NCI-H524 treated with DMSO at 0.1 percent for 48 hours (cell line): ENCODE measurements around the gene COQ6.
"Not testable (repeated sequence)": the region's sequence is repeated elsewhere in the genome, so short reads cannot be mapped to it uniquely, and the experiment has no call there.

Source experiments
- DNase-seq: peaks from one replicate; lab custom pipeline; 2025; lab: John Stamatoyannopoulos, UW

COQ6 gene

DNA sequence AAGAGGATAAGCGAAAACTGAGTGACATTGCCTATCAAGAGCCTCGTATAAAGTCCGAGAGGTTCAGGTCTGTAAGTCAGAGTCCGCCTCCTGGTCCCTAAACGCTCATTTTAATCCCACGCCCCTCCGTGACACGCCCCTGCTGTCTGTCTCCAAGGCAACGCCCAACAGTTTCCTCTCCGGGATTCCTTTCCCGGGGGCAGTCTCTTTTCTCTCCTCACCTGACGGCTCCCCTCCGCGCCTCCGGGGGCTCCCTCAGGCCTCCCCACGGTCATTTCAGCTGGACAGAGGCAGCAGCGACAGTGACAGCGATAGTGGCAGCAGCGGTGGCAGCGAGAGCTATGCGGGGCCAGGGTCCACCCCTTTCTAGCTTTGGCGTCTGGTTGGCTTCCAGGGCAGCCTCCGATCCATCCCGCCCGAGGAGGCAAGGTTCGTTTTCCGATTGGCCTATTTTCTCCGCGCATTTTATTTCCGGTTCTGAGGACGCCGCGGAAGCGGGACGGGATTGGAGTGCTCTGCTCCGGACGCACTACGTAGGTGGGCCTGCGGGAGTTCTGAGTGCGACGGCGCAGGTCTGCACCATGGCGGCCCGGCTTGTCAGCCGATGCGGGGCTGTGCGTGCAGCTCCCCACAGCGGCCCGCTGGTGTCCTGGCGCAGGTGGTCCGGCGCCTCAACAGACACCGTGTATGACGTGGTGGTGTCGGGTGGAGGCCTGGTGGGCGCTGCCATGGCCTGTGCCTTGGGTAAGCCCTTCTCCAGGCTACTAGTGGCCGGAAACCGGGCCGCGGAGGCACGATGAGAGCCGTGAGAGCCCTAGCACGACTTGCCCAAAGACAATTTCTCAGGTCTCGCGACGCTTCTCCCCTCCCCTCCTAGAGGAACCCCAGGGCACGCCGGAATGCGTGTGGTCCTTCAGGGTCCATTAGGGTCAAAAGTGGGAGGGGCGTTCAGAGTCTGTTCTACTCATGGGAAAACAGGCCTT lies at the start of gene COQ6, which contains the start of gene FAM161B:
Gene COQ6 (plus strand): TSS at position 551 of the 983 bp plus-strand sequence. CDS start 31 bp downstream, at position 582.
Gene FAM161B (minus strand): TSS at position 343 of the 983 bp plus-strand sequence. CDS start 68 bp downstream, at position 275.
- DNase-seq = peak; percentile 98

DNA sequence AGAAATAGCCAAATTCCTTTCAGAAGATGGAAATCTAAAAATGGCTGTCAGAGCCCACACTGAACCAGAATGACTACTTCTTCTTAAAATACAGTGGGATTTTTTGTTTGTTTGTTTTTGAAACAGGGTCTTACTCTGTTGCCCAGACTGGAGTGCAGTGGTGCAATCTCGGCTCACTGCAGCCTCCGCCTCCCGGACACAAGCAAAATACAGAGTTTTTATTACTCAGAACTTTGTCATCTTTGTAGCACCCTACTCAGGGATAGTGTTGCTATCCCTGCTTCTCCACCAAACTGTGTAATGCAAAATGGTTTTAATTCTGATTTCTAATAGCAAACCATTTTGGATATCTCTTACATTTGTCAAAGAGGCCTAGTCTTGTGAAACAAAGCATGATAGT lies 47.1 kb upstream of the COQ6 start:
- no peak for DNase-seq

- no peak for DNase-seq
Measured at GRCh38 chr14:73909681-73910080, 40.4 kb upstream of the COQ6 start.

DNA sequence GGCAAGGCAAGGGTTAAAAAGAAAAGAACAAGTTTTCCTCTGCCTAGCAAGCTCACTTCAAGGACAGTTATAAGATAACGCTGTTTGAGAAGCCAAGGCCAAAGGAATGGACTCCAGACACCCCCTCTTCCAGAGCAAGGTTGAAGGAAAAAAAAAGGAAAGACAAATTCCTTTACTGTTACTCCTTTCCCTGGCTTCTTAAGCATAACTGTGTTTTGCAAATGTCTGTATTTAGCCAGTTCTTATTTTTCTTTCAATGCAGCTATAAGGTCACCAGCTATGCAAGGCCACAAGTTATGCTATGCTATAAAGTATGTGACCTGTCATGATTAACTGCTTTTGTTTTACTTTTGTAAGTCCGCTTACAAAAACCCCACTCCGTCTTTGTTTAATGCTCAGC lies 36.8 kb upstream of the COQ6 start:
- no peak for DNase-seq

DNA sequence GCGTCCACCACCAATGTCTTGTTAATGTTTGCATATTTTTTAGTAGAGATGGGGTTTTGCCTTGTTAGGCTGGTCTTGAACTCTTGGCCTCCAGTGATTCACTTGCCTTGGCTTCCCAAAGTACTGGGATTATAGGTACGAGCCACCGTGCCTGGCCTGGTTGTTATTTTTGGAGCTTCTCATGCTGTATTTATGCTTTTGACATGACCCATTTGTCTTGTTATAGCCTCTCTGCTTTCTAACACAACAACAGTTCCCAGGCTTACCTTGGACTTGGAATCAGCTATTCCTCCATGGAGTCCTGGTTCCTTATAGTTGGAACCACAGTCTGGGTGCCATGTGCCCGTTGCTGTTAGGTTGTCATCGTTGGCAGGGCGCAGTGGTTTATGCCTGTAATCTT lies 33.8 kb upstream of the COQ6 start:
- DNase-seq = no peak

DNA sequence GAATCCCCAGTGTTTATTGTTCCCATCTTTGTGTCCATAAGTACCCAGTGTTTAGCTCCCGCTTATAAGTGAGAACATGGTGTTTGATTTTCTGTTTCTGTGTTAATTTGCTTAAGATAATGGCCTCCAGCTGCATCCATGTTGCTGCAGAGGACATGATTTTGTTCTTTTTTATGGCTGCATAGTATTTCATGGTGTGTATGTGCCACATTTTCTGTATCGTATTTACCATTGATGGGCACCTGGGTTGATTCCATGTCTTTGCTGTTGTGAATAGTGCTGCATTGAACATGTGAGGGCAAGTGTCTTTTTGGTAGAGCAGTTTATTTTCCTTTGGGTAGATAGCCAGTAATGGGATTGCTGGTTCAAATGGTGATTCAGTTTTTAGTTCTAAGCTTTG lies 30.6 kb upstream of the COQ6 start:
- not testable (repeated sequence) for DNase-seq

DNA sequence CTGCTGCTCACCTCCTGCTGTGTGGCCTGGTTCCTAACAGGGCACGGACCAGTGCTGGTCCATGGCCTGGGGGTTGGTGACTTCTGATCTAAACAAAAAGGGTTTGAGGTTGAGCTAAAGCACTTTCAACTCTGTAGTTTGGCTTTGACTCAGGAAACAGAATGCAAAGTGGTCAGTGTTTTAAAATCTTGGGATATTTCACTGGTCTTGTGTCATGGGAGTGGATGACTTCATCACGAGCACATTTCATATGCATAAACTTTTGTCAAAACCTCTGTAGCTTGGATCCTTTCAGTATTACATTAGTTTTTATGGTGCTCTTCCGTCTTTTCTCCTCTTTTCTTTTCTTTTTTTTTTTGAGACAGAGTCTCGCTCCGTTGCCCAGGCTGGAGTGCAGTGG lies 25.8 kb upstream of the COQ6 start:
- DNase-seq = no peak

DNA sequence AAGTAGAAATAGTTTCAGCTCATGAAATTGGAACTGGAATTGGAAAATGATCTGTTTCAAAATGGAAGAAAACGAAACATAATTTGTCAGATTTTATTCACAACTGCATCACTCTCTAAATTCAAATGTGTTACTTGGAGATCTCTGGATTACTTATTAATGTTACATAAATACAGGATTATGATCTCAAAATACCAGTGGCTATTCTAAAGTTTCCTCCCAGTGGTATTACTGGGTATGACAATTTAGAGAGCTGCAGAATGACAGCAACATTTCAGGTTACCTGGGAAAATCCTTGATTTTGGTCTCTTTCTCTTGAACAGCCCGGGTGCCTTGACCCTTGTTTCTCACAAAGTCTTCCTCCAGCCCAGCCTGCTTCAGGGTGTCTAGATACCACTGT lies 14.4 kb upstream of the COQ6 start:
- peak; percentile 12 for DNase-seq

GRCh38 chr14:73936548-73936947 lies 13.6 kb upstream of the COQ6 start:
- DNase-seq = no peak

DNA sequence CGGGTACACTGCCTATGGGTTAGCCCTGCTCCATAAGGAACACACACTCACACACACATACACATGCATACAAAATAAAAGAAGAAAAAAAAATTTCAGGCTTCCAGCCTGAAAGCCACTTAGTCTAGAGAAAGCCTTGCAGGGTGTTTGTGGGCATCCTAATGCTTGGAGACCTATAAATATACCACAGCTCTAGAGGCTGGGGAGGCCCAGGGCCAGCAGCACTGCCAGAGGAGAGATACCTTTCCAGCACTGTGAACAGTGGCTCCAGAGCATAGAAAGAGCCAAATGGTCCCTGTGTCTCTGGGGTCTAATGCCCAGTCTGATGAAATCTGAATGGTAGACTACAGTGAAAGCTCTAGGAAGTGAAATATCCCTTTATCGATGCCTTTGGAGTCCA lies 13.1 kb upstream of the COQ6 start:
- DNase-seq = no peak

DNA sequence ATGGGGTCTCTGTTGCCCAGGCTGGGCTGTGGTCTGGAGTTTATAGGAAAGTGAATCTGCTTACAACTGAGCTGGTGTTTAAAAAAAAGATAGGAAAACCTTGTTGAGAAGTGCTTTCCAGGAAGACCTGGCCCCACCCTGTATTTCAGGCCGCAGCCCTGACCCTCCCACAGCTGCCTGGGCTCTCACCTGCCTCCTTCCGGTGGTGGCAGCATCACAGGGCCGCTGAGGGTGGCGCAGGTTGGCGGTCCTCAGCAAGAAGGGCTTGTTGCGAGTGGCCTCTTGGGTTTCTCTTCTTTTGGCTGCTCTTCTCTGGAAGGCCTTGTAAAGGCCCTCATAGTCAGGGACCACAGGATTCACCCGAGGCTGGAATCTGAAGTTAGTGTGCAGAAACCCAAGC lies 7.9 kb upstream of the COQ6 start:
- no peak for DNase-seq

- no peak for DNase-seq
Measured at GRCh38 chr14:73943083-73943482, 7.0 kb upstream of the COQ6 start.

GRCh38 chr14:73944432-73945158 lies 5.5 kb upstream of the COQ6 start:
- DNase-seq = no peak

- DNase-seq = no peak
Measured at GRCh38 chr14:73945159-73945670, 4.9 kb upstream of the COQ6 start.

GRCh38 chr14:73953731-73954130 lies 3.6 kb downstream of the COQ6 start:
- no peak for DNase-seq

GRCh38 chr14:73955674-73956073 lies 5.6 kb downstream of the COQ6 start:
- DNase-seq = no peak

DNA sequence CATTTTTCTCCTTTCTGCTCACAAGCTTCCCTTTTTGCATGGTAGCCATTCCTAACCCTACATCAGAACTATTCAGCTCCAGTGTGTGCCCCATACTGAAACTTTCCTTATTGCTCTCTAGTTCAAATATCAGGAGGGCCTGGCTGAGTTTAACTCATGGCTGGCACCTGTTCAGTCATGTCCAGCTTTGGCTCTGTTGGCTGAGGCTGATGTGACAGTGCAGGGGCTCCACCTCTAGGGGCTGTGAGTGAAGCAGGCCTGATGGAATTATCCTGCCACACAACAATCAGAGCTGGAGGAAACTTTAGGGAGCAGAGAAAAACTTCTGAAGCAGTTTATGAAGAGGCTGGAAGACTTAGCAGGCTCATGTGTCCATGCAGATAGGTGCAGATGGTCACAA lies 8.5 kb downstream of the COQ6 start:
- no peak for DNase-seq

DNA sequence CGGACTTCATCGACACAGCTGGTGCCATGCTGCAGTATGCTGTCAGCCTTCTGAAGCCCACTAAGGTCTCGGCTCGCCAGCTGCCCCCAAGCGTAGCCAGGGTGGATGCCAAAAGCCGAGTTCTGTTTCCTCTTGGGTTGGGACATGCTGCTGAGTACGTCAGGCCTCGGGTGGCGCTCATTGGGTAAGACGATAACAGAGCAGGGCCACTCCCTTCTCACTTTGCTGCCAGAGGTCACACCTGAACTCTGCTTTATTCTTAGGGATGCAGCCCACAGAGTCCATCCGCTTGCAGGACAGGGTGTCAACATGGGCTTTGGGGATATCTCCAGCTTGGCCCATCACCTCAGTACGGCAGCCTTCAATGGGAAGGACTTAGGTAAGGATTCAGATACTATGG lies 11.1 kb downstream of the COQ6 start:
- DNase-seq = no peak

GRCh38 chr14:73965216-73965615 lies 15.1 kb downstream of the COQ6 start:
- DNase-seq = no peak

DNA sequence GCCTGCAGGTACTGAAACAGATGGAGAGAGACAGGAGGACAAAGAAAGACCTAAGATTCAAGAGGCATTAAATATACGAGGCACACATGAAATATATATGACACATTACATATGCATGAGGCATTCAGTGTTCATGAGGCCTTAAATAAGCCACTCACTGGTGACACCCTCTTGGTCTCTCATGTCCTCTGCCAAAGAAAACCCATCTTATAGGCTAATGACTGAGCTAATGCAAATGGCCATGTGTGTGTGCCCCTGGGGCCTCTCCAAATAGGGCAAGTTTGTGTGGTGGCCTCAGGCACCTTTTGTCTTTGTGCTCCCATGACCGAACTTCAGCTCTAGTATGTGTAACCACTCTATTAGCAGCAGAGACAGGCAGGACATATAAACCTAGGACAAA lies 18.8 kb downstream of the COQ6 start:
- DNase-seq = no peak

DNA sequence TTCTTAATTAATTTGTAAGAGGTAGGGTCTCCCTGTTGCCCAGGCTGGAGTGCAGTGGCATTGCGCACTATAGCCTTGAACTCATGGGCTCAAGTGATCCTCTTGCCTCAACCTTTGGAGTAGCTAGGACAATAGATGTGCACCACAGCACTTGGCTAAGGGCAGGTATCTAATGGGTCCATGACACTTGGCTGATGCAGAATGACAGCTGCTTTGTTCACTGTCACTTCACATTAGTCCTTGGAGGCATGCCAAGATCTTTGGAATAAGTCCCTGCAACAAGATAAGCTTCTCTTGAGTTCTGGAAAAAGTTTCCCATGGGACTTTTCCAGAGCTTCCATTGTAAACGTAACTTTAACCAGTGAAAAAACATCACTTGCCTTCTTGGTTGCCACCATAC lies 23.4 kb downstream of the COQ6 start:
- peak; percentile 23 for DNase-seq

GRCh38 chr14:73976125-73976524 lies 26.0 kb downstream of the COQ6 start:
- no peak for DNase-seq

GRCh38 chr14:73977896-73978295 lies 27.8 kb downstream of the COQ6 start:
- no peak for DNase-seq
